Body of pancreas (tissue), 4 donors: ENCODE measurements around the gene CYTH3.

ENCODE experiments used
- CTCF ChIP-seq, 7 experiments: fragments of 450-650 bp in 4 of 7; fragments of 200-600 bp in 3 of 7; sonication (generic) in 3 of 7; IDR thresholded peaks; one replicate each; pipeline ENCODE4 v1.5.1; 2016 to 2019; ENCODE audit warnings: antibody characterized with exemption in 7 of 7
- POLR2A ChIP-seq, 3 donors: fragments of 450-650 bp; IDR thresholded peaks; one replicate each; pipeline ENCODE4 v1.6.1; 2016; ENCODE audit warnings: antibody characterized with exemption in 3 of 3, mild to moderate bottlenecking in 2 of 3

- no peak for TF ChIP-seq CTCF (IDR thresholded peaks at IDR 0.05)
- no peak for TF ChIP-seq POLR2A (IDR thresholded peaks at IDR 0.05)
Observed at GRCh38 chr7:6155596-6155995, 116.8 kb downstream of the CYTH3 start.
